HepG2 (cell line): ENCODE results near the gene TMEM63C. TPM values are rescaled to one million over a fixed set of nuclear protein-coding genes. Genes with fewer than 3 reads are reported as not detected.

Source experiments
- ATAC-seq: fragments of 200-7000 bp; cut with Tn5 transposase; 3 replicates; pipeline ENCODE4 v1.9.1; 2020; ENCODE audit warnings: mild to moderate bottlenecking, moderate library complexity
- BruUV-seq: library from RNA; stranded (reverse); fragments of 400-500 nt; replicated peaks from 2 replicates; lab custom pipeline; 2021; lab: Mats Ljungman, UMichigan
- CTCF ChIA-PET: fragments of 300-600 bp; formaldehyde crosslinking; extraction: SDS; loops from one replicate; lab custom pipeline; 2021; ENCODE audit warnings: low total read pairs, inconsistent platforms, low intra/inter-chr PET ratio; lab: Yijun Ruan, JAX
- POLR2A ChIA-PET: fragments of 350-600 bp; sonication (Branson Sonifier 250); formaldehyde crosslinking; loops from one replicate; lab custom pipeline; 2020; ENCODE audit warnings: antibody characterized with exemption, inconsistent platforms; lab: Yijun Ruan, JAX
- DNase-seq: peaks from one replicate; pipeline ENCODE4 v3.0.0-alpha.2; 2015; ENCODE audit warnings: low spot score
- FAIRE-seq: peaks from 3 replicates; lab custom pipeline; 2011; peaks lifted over from hg19 to GRCh38; lab: Jason Lieb, UNC
- H2AFZ ChIP-seq: one replicate; pipeline ENCODE4 v1.6.1; 2011; ENCODE audit warnings: low read length, inconsistent platforms
- H3K27ac ChIP-seq: fragments of 300-600 bp; 3 replicates; pipeline ENCODE4 v1.8.0; 2011; ENCODE audit warnings: mixed run types, mild to moderate bottlenecking, mixed read lengths, low read length, inconsistent platforms; ENCODE audit not compliant: insufficient read depth; ENCODE audit errors: extremely low read length
- H3K27me3 ChIP-seq, 2 experiments: fragments of 200-600 bp in 1 of 2; 2 replicates in 1 of 2; 3 replicates in 1 of 2; pipeline versions ENCODE4 v1.6.0 to v1.8.0; 2011; ENCODE audit warnings: low read length in 2 of 2, mild to moderate bottlenecking in 2 of 2, moderate library complexity in 2 of 2, inconsistent platforms in 1 of 2; ENCODE audit not compliant: insufficient read depth in 2 of 2, control insufficient read depth in 1 of 2
- H3K36me3 ChIP-seq, 2 experiments: fragments of 200-600 bp in 1 of 2; replicated peaks in 1 of 2; 2 replicates in 1 of 2; 3 replicates in 1 of 2; pipeline versions ENCODE4 v1.5.1 to v1.8.0; 2011; ENCODE audit warnings: low read length in 2 of 2, inconsistent platforms in 1 of 2; ENCODE audit not compliant: insufficient read depth in 2 of 2, control insufficient read depth in 1 of 2
- H3K4me1 ChIP-seq: 2 replicates; pipeline ENCODE4 v1.5.1; 2012; ENCODE audit warnings: low read length, inconsistent platforms; ENCODE audit not compliant: insufficient read depth
- H3K4me2 ChIP-seq: 2 replicates; pipeline ENCODE4 v1.6.0; 2011; ENCODE audit warnings: low read depth, low read length, inconsistent platforms
- H3K4me3 ChIP-seq, 3 experiments: fragments of 200-600 bp in 1 of 3; sonication (generic), shearing (Covaris generic) in 1 of 3; replicated peaks in 1 of 3; 2 replicates each; pipeline ENCODE4 v1.5.1; 2011 to 2016; ENCODE audit warnings: low read length in 3 of 3, inconsistent platforms in 2 of 3, low read depth in 2 of 3, mild to moderate bottlenecking in 2 of 3, control low read depth in 1 of 3, mixed read lengths in 1 of 3; ENCODE audit not compliant: insufficient read depth in 1 of 3
- H3K79me2 ChIP-seq: one replicate; pipeline ENCODE4 v1.6.1; 2011; ENCODE audit warnings: low read length, inconsistent platforms; ENCODE audit not compliant: insufficient read depth
- H3K9ac ChIP-seq: 2 replicates; pipeline ENCODE4 v1.6.0; 2011; ENCODE audit warnings: mild to moderate bottlenecking, low read depth, low read length, inconsistent platforms; ENCODE audit not compliant: insufficient read depth
- H3K9me3 ChIP-seq: 2 replicates; pipeline ENCODE4 v1.5.1; 2012; ENCODE audit warnings: mild to moderate bottlenecking, low read length
- H4K20me1 ChIP-seq: 2 replicates; pipeline ENCODE4 v1.6.0; 2011; ENCODE audit warnings: inconsistent platforms, mild to moderate bottlenecking, low read length, moderate library complexity; ENCODE audit not compliant: insufficient read depth
- ARNT ChIP-seq: fragments of 450-650 bp; IDR thresholded peaks from 2 replicates; pipeline ENCODE4 v1.6.1; 2017
- EHMT2 ChIP-seq: fragments of 200-600 bp; sonication (generic); IDR thresholded peaks from 2 replicates; pipeline ENCODE4 v1.7.0; 2017; ENCODE audit warnings: antibody characterized with exemption, low read depth, low read length, borderline replicate concordance
- HMGA1 ChIP-seq: sonication (generic); formaldehyde crosslinking; conservative IDR thresholded peaks from 2 replicates; pipeline ENCODE4 v1.4.0; 2020; ENCODE audit warnings: missing genetic modification reagents
- KLF13 ChIP-seq: sonication (generic); formaldehyde crosslinking; IDR thresholded peaks from 2 replicates; pipeline ENCODE4 v1.4.0; 2020; ENCODE audit warnings: mild to moderate bottlenecking, missing genetic modification reagents
- NCOA5 ChIP-seq: sonication (generic); formaldehyde crosslinking; IDR thresholded peaks from 2 replicates; pipeline ENCODE4 v1.4.0; 2020; ENCODE audit warnings: missing genetic modification reagents
- NFKB2 ChIP-seq: sonication (generic); formaldehyde crosslinking; IDR thresholded peaks from 2 replicates; pipeline ENCODE4 v1.4.0; 2020; ENCODE audit warnings: missing genetic modification reagents, borderline replicate concordance
- ONECUT2 ChIP-seq: sonication (generic); formaldehyde crosslinking; IDR thresholded peaks from 2 replicates; pipeline ENCODE4 v1.4.0; 2020; ENCODE audit warnings: missing genetic modification reagents
- YEATS2 ChIP-seq: sonication (generic); formaldehyde crosslinking; IDR thresholded peaks from 2 replicates; pipeline ENCODE4 v1.4.0; 2020; ENCODE audit warnings: missing genetic modification reagents, borderline replicate concordance
- ZBTB20 ChIP-seq: sonication (generic); formaldehyde crosslinking; IDR thresholded peaks from 2 replicates; pipeline ENCODE4 v1.8.1; 2023; ENCODE audit warnings: missing genetic modification reagents, low read depth, mild to moderate bottlenecking, borderline replicate concordance
- ZKSCAN1 ChIP-seq: fragments of 150-350 bp; IDR thresholded peaks from 2 replicates; pipeline ENCODE4 v1.6.1; 2014; ENCODE audit warnings: low read length
- ZNF431 ChIP-seq: sonication (generic); formaldehyde crosslinking; IDR thresholded peaks from 2 replicates; pipeline ENCODE4 v1.9.0; 2022; ENCODE audit warnings: missing genetic modification reagents, low read depth, mild to moderate bottlenecking, borderline replicate concordance
- ZNF446 ChIP-seq: sonication (generic); formaldehyde crosslinking; IDR thresholded peaks from 2 replicates; pipeline ENCODE4 v1.5.0; 2020; ENCODE audit warnings: mild to moderate bottlenecking, missing genetic modification reagents
- ZNF720 ChIP-seq: sonication (generic); formaldehyde crosslinking; IDR thresholded peaks from 2 replicates; pipeline ENCODE4 v1.4.0; 2020; ENCODE audit warnings: missing genetic modification reagents
- WGBS: methylation state at CpG from one replicate; pipeline ENCODE4 v1.1.6; 2017; ENCODE audit warnings: low lambda C conversion rate; 5-methylcytosine and 5-hydroxymethylcytosine counted together
- in situ Hi-C: cut with HindIII; loops from 2 replicates; pipeline ENCODE4 v1.10.0; 2017; ENCODE audit warnings: low pct_unique_long_range_greater_than_20kb; ENCODE audit not compliant: extremely low pct_ligation_motif_present
- intact Hi-C: fragments of 100-400 bp; cut with micrococcal nuclease; formaldehyde crosslinking; loops from one replicate; pipeline ENCODE4 v1.10.0; 2022; ENCODE audit not compliant: unreplicated experiment
- polyA plus RNA-seq, 8 experiments: library from polyadenylated mRNA; depleted of rRNA in 3 of 8; stranded (reverse) in 7 of 8; unstranded in 1 of 8; fragments of >200 nt; fragmentation: Illumina TruSeq in 4 of 8; extraction: Trizol in 4 of 8; gene quantifications; 2 replicates each; pipeline versions ENCODE4 v1.2.1 to v1.2.3, GENCODE V29; 2011 to 2016; ENCODE audit warnings: low read depth in 4 of 8, missing spikeins in 1 of 8, mixed read lengths in 1 of 8; ENCODE audit not compliant: insufficient read depth in 1 of 8
- total RNA-seq, 5 experiments: library from RNA; depleted of rRNA; stranded (reverse); fragments of >200 nt; fragmentation: Illumina TruSeq; extraction: Trizol; gene quantifications; 2 replicates each; pipeline ENCODE4 v1.2.3, GENCODE V29; 2016; ENCODE audit warnings: low read depth in 1 of 5
- TF ChIP-seq, protein P1 (sequence below): sonication (generic); formaldehyde crosslinking; IDR thresholded peaks from 2 replicates; pipeline ENCODE4 v1.9.0; 2021; ENCODE audit warnings: missing genetic modification reagents, mild to moderate bottlenecking, borderline replicate concordance
- TF ChIP-seq, protein P2 (sequence below), 2 experiments: IDR thresholded peaks; 2 replicates each; pipeline ENCODE4 v1.6.1; 2011 to 2012; ENCODE audit warnings: low read length in 2 of 2, borderline replicate concordance in 1 of 2, low read depth in 1 of 2, mild to moderate bottlenecking in 1 of 2, moderate library complexity in 1 of 2

The TMEM63C gene
- total and polyA plus RNA-seq, 2 of the 13 experiments (the other 11 are each of a cell fraction or from before 2014, with no cell fraction given): 0.17 to 0.27 TPM

DNA sequence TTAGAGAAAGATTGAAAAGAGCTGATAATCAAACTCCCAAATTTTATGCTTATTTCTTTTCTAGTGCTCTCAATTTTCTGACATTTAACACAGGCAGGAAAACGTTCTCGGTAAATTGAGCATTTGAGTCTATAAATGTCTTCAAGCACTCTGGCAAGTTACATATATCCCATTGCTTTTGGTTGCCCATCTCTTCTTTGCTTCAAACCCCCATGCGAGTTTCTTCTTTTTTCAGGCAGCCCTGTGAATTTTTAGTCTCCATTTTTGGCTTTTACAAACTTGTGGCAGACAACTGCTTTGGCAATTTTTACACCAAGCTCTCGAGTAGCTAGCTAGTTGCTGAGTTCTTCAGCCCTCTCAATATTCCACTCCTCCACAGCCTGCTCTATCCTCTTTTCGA, 8.7 kb upstream of the TMEM63C start:
- Histone ChIP-seq H4K20me1 (no peaks in the 10 kb centered on the region), H3K4me3 (no peak overlapping the region), H3K27ac (no peak overlapping the region), H2AFZ (no peak overlapping the region), H3K4me2 (no peak overlapping the region), H3K79me2 (no peaks in the 10 kb centered on the region), H3K4me1 (peaks cover 5% of the 10 kb centered on the region; the same call in 1 of the 2 replicates), H3K36me3 (no peaks in the 10 kb centered on the region), H3K9me3 (peaks cover 8% of the 10 kb centered on the region), H3K9ac (no peak overlapping the region), H3K27me3 (peaks cover 0 to 3% of the 10 kb centered on the region in 2 experiments; a peak in 2 of 5 replicates)
- BruUV-seq: no TSS peak
- WGBS: 15% methylated on average over 5 of the region's 5 CpGs
- ChIA-PET CTCF (no interaction called here), POLR2A (no interaction called here)
- FAIRE-seq: no peak
- in situ Hi-C loops: no loop called here
- DNase-seq: no peak
- TF ChIP-seq KLF13 (CRISPR knock-in tag): no peak
- TF ChIP-seq HMGA1 (CRISPR knock-in tag): no peak
- TF ChIP-seq ZKSCAN1: no peak
- TF ChIP-seq, protein P1, sequence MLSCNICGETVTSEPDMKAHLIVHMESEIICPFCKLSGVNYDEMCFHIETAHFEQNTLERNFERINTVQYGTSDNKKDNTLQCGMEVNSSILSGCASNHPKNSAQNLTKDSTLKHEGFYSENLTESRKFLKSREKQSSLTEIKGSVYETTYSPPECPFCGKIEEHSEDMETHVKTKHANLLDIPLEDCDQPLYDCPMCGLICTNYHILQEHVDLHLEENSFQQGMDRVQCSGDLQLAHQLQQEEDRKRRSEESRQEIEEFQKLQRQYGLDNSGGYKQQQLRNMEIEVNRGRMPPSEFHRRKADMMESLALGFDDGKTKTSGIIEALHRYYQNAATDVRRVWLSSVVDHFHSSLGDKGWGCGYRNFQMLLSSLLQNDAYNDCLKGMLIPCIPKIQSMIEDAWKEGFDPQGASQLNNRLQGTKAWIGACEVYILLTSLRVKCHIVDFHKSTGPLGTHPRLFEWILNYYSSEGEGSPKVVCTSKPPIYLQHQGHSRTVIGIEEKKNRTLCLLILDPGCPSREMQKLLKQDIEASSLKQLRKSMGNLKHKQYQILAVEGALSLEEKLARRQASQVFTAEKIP: no peak
- TF ChIP-seq ARNT: no peak
- no peak for TF ChIP-seq EHMT2
- TF ChIP-seq ZNF720 (CRISPR knock-in tag): no peak
- no peak for TF ChIP-seq ZNF446 (CRISPR knock-in tag)
- TF ChIP-seq NCOA5 (CRISPR knock-in tag): no peak
- no peak for TF ChIP-seq NFKB2 (CRISPR knock-in tag)
- TF ChIP-seq ZNF431 (CRISPR knock-in tag): no peak
- TF ChIP-seq, protein P2, sequence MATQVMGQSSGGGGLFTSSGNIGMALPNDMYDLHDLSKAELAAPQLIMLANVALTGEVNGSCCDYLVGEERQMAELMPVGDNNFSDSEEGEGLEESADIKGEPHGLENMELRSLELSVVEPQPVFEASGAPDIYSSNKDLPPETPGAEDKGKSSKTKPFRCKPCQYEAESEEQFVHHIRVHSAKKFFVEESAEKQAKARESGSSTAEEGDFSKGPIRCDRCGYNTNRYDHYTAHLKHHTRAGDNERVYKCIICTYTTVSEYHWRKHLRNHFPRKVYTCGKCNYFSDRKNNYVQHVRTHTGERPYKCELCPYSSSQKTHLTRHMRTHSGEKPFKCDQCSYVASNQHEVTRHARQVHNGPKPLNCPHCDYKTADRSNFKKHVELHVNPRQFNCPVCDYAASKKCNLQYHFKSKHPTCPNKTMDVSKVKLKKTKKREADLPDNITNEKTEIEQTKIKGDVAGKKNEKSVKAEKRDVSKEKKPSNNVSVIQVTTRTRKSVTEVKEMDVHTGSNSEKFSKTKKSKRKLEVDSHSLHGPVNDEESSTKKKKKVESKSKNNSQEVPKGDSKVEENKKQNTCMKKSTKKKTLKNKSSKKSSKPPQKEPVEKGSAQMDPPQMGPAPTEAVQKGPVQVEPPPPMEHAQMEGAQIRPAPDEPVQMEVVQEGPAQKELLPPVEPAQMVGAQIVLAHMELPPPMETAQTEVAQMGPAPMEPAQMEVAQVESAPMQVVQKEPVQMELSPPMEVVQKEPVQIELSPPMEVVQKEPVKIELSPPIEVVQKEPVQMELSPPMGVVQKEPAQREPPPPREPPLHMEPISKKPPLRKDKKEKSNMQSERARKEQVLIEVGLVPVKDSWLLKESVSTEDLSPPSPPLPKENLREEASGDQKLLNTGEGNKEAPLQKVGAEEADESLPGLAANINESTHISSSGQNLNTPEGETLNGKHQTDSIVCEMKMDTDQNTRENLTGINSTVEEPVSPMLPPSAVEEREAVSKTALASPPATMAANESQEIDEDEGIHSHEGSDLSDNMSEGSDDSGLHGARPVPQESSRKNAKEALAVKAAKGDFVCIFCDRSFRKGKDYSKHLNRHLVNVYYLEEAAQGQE (IDR thresholded peaks at IDR 0.05; ENCODE audit: borderline replicate concordance in 1 of 2, low read depth in 1 of 2, low read length in 2 of 2): no peak
- TF ChIP-seq ZBTB20 (CRISPR knock-in tag): no peak
- TF ChIP-seq YEATS2 (CRISPR knock-in tag): no peak
- TF ChIP-seq ONECUT2 (CRISPR knock-in tag): no peak
- intact Hi-C loops: no loop called here
- no peak for ATAC-seq
